Endometrial microvascular endothelial cells (primary cell): ENCODE measurements around the gene SF3B2. TPM values are rescaled to one million over a fixed set of nuclear protein-coding genes. Genes with fewer than 3 reads are reported as not detected.

ENCODE experiments used
- in situ Hi-C: cut with HindIII; loops from 2 replicates; pipeline ENCODE4 v1.10.0; 2017; ENCODE audit warnings: low sequenced_read_pairs, low pct_unique_long_range_greater_than_20kb; ENCODE audit errors: inconsistent ontology term
- total RNA-seq: library from RNA; depleted of rRNA; stranded (reverse); fragments of >200 nt; gene quantifications from one replicate; pipeline ENCODE4 v1.2.3, GENCODE V29; 2015; ENCODE audit errors: inconsistent ontology term

SF3B2 gene
- total RNA-seq, 1 donor from 2014 or later: 134 TPM

DNA sequence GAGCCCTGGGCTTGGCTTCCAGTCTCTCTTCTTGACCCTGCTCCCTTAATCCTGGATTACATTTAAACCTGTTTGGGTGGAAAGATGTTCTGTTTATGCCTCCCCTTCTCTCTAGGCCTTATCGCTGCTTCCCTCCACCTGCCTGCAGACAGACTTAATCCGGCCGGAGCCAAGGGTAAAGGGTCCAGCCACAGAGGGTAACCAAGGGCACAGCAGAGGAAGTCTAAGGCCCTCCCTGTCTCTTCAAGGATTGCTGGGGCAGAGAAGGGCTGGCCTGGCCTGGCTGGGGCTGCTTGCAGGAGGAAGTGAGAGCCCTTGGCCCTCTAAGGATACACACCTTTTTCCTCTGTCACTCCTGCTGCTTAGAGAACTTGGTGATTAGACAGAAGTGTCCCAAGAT is 5.3 kb upstream of the SF3B2 start:
- in situ Hi-C loops: no loop called here

DNA sequence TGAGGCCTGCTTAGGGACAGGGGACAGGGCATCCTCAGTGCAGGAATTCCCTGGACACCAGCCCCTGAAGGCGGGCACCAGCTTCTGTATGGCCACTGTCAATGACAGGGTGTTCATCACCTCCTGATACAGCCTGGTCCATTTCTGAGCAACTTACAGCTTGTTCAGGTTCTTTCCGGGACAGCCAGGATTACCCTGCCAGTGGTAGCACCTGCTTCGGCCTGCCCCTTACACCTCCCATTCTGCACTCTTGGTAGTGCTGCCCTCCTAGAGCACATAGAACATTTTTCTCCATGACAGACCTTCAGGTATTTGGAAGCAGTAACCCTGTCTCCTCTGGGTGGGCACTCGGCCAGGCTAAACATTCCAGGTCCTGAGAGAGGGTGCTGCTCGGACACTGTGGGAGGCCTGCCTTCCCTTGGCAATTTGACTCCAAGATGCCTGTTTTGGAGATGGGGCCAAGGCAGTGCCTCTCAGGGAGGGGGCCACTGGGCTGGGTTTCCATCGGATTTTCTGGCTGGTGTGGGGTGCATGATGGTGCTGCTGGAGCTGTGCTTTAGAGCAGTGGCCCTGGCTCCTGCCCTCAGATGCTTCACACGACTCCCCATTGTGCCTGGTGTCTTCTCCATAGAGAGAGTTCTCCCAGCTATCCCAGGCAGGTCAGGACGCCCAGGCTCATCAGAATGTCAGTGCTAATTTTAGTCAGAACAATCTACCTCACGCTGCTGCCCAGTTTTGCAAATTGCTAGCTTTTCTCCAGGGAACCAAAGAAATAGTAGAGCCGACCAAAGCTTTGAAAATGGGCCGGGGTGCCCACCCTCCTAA is 4.4 kb upstream of the SF3B2 start:
- in situ Hi-C loops: no loop called here

DNA sequence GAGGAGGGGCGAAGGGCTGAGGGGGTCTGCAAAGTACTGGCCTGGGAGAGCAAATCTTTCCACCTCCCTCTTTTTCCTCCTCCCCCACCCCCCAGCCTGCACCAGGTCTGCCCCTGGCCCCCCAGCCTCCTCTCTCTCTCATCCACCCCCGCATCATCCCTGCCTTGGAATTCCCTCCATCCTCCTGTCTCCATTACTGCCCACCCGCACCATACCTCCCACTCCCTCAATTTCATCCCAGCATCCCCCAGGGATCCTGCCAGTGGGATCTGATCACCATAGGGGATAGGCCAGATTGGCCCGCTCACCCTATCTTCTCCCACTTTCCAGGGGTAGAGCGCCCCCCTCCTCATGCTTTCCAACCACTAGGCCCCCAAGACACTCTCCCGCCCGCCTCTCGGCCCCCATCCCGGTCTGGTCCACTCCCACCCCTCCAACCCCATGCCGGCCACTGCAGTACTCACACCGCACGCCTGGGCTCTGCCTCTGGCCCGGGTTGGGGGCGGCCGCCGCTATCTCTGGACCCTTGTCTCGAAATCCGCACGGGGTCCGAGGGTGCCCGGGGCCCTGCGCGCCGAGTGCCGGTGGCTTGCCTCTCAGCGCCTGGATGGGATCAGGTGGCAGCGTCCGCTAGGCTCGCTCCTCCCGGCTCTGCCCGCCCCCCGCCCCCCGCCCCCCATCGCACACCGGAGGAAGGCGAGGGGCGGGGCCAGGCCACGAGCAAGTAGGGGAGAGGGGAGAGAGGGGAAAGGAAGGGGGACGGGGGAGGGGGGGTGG is 3.4 kb upstream of the SF3B2 start, which contains the start of gene GAL3ST3:
TSS of gene GAL3ST3 (minus strand) at position 615 of the 777 bp plus-strand sequence. CDS start 3,746 bp downstream, outside the sequence.
- in situ Hi-C loops: no loop called here

DNA sequence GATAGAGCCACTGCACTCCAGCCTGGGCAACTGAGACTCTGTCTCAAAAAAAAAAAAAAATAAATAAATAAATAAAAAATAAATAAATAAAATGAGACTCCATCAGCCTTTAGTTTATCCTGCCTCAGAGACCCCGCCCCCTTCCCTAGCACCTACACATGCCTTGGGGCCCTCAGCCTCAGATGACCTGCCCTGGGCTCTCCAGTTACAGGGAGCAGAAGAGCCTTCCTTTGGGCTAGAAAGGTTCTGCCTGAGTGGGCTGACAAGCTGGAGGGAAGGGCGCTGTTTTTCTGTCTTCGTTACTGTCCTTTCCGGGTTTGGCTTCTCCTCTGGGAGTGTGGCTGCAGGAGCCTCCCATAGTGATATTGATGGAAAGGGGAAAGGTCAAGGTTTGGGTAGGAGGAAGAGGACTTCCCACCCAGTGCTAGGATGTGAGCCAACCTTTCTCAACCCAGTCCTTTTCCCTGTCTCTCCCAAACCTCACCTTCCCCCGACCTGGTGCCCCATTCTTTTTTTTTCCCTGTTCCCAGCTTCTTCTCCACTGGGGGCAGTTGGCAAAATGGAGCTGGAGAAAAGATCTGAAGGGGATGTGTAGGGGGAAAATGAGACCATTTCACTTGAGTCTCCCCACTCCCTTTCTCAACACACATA is 1.5 kb upstream of the SF3B2 start:
- in situ Hi-C loops: no loop called here

DNA sequence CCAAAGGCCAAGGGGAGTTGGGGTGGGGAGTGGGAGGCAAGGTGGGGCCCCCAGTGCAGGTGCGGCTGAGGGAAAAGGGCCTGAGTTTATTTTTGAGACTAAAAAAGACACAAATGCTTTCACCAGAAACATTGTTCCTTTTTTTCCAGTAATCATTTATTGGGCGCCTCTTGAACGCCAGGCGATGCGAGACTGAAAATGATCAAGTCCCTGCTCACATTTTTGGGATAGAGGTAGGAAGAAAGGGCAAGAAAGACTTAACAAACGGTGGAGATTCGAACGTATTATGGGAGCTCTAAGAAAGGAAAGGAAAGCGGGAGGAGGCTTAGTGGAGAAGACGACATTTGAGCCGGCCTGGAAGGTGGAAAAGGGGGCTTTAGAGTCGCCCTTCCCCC is 796 bp upstream of the SF3B2 start:
- in situ Hi-C loops: no loop called here

DNA sequence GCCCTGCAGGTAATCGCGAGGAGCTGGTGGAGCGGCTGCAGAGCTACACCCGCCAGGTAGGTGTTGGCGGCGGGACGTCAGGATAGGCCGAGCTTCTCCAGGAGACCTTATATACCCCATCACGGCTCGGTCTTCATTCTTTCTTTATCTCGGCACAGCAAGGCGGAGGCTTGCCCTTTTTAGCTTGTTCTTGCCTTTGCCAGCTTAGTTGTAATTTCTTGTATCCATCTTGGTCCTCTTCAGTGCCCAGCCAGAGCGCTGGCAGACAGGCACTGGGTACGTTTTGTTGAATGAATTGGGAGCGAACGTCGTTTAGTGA is 459 bp downstream of the SF3B2 start:
- in situ Hi-C loops: no loop called here

DNA sequence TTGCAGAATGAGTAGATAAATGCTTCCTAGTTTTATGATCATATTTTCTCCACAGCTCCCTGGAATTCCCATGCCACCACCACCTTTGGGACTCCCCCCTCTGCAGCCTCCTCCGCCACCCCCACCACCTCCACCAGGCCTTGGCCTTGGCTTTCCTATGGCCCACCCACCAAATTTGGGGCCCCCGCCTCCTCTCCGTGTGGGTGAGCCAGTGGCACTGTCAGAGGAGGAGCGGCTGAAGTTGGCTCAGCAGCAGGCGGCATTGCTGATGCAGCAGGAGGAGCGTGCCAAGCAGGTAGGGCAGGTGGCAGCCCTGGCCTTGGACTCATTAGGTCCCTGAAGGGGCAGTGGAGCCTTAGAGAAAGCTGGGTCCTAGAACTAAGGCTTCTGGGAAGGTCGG is 2.9 kb downstream of the SF3B2 start:
- in situ Hi-C loops: no loop called here

DNA sequence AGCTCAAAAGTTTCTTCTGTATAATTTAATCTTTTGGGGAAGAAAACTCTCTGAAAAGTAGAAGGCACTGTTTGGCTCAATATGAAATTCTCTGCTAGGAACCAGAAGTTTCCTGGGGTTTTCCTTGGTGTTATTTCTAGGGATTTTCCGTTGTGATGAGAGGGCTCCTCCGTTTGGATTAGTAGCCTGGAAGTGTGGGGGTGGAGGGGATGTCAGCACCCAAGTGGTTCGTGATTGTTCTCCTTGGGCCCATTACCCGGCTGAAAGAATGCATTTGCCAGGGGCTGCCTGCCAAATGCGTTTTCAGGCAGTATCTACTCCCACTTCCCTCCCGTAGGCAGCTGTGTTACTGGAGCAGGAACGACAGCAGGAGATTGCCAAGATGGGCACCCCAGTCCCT is 4.3 kb downstream of the SF3B2 start:
- in situ Hi-C loops: no loop called here

DNA sequence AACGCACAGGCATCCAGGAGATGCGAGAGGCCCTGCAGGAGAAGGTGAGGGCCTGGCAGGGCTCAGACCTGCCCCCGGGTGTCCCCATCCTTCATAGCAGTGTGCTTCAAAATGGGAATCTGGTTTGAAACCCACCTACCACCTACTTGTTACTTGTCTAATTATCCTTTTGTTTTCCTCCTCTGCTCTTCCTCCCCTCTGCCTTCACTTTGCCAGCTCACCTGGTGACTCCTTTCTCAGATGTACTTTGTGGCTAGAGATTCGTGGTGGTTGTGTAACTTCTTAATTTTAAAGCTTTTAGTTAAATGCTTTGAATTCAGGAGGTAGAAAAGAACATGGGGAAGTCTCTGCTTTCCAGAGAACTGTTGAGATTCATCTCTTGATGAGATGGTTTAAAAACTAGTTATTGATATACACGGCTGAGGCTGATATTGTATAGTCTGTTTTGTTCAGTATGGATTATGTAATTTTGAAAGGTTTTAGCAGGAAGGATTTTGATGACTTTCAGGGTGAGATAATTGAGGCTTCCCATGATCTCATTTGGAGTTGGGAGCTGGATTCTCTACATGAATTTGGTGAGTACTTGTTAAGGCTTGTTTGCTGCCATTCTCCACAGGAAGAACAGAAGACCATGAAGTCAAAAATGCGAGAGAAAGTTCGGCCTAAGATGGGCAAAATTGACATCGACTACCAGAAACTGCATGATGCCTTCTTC is 8.0 kb downstream of the SF3B2 start:
- in situ Hi-C loops: no loop called here

DNA sequence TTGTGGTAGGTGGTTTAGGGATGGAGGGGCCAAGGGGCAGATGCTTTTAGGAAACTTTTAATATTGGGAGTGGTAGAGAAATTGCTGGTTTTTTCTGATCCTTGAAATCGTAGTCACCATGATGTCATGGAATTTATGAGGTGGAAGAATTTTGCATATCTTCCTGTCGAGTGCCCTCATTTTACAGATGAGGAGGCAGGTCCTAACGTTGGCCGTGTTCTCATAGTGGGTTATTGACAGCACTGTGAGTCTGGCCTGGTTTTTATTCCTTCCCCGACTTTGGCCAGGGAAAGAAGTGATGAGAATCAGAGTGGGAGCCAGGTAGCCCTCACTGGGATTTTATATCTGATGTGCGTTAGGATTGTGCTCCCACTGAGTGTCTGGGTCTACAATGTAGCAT is 9.1 kb downstream of the SF3B2 start:
- in situ Hi-C loops: no loop called here

DNA sequence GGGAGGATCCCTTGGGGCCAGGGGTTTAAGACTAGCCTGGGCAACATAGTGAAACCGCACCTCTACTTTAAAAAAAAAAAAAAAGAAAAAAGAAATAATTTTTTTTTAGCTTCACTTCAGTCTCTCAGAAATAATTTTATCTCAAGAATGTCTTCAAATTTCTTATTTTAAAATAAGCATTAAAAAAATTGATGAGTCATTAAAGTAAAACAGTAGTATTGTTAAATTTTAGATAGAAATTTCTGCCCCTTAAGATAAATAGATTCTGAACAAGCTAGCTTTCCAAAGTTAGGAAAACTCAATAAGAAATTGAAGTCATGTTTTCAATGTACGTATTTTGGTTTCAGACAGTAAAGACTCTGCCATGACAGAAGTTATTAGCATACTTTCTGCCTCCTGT is 10.2 kb downstream of the SF3B2 start:
- in situ Hi-C loops: no loop called here

DNA sequence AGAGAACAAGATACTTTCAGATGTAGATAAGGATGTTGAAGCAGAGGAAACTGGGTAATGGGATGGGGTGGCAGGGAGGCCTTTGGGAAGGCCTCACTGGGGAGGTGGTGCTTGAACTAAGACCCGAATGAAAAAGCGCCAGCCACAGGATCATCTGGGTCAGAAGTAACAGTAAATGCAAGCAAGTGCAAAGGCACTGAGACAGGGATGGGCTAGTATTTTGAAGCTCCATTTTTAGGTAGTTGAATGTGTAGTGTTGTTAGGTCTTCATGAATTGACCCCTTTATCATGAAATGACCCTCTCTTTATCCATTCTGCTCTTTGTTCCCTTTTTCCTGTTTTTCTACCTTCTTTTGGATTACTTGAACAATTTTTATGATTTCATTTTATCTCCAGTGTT is 11.7 kb downstream of the SF3B2 start:
- in situ Hi-C loops: no loop called here

DNA sequence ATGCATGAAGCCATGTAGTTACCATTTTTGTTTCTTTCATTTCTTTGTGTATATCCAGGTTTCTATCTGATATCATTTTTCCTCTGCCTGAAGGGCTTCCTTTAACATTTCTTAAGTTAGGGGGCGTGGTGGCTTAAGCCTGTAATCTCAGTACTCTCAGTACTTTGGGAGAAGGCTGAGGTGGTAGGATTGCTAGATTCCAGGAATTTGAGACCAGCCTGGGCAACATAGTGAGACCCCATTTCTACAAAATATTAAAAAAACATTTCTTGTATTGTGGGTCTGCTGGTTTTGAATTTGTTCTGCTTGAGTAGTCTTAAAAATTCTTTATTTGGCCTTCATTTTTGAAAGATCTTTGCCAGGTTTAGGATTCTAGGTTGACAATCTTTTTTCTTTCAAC is 12.4 kb downstream of the SF3B2 start:
- in situ Hi-C loops: no loop called here

DNA sequence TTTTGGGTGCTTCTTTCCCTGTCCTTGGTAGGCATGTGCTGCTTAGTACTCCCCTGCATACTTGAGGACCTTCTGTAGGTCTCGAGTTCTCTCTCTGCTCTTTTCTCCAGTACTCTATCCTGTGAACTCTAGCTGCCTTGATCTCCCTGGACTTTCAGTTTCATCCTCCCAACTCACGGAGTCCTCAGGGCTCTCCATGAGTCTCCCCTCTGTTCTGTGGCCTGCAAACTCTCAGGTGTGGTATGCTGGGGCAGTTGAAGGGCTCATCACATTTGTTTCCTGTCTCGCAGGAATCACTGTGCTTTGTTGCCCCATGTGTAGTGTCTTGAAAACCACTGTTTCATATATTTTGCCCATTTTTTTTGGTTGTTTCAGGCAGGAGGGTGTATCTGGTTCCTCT is 14.6 kb downstream of the SF3B2 start:
- in situ Hi-C loops: no loop called here

DNA sequence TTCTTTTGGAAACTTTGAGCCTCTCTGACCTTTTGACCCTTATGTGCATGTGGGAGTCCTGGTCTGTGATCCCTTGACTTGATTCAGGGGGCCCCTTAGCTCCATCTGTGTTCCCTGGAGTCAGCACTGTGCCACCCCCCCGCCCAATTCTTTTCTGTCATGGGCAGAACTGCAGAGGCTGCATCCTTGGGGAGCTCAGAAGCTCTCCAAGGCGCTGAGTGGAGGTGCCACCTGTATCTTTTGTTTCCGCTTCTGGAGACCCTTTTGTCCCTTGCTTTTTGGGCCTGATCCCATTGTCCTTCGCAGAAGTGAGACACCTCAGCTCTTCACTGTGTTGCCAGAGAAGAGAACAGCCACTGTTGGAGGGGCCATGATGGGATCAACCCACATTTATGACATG is 15.5 kb downstream of the SF3B2 start:
- in situ Hi-C loops: no loop called here

DNA sequence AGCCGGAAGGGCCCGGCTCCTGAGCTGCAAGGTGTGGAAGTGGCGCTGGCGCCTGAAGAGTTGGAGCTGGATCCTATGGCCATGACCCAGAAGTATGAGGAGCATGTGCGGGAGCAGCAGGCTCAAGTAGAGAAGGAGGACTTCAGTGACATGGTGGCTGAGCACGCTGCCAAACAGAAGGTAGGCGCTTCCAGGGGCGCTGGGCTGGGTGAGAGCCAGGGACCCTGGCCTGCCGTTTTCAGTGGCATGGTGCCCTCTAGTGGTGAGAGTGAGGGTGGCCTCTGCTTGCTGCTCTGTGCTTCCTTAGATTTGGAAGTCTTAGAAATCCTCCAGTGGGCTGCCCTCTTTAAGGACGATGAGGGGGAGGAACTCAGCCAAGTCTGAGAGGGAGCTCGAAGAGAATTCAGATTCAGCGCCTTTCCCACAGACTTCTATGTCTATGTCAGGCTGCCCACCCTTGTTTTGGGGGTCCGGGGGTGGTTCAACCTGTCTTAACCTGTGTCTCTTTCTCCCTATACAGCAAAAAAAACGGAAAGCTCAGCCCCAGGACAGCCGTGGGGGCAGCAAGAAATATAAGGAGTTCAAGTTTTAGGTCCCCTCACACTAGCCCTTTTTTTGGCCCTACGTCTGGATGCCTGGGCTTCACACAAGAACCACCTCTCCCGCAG is 16.1 kb downstream of the SF3B2 start:
- in situ Hi-C loops: no loop called here

DNA sequence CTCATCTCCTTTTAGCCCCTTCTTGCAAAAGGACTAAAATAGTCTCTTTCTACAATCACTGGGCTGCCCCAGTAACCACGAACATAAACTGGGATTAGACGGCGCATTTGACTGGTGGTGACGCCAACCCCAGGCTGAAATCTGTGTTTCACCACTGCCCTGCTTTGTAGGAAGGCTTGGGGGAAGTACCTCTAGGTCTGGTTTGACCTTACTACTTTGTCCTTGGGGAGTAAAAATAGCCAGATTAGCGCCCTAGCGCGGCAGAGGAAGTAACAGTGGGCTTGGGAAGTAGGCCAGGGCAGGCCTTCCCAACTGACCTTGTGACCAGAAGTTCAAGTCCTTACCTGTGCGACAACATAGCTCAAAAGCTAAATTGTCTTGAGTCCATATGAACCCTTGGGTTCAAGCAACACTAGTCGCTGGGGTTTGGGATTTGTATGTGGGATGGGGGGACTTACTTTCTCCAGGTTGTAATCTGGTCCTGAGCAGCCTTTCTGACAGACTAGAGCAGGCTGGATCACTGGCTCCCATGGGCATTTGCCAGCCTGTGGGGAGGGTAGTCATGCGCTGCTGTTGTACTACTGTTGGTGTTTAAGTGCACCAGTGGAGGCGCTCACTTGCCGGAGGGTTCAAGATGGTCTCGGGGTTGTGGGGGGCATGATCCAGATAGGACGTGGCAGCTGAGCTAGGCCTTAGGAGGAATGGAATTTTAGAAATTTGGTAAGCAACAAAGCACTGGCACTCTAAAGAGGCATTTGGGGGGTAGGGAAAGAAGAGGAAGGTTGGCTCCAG is 17.0 kb downstream of the SF3B2 start:
- in situ Hi-C loops: no loop called here
